ENCODE data around the gene PRR9.

The PRR9 gene

GRCh38 chr1:153231363-153231762, 14.0 kb downstream of the PRR9 start:
- no peak for DNase-seq

- no peak for DNase-seq
Measured at GRCh38 chr1:153231785-153232184, 14.4 kb downstream of the PRR9 start.

- DNase-seq: no peak
Measured at GRCh38 chr1:153232553-153232952, 15.2 kb downstream of the PRR9 start.

GRCh38 chr1:153233448-153233847, 16.1 kb downstream of the PRR9 start:
- no peak for DNase-seq

GRCh38 chr1:153238527-153238926, 21.1 kb downstream of the PRR9 start:
- DNase-seq: no peak

GRCh38 chr1:153242160-153242559, 24.8 kb downstream of the PRR9 start:
- DNase-seq: no peak

GRCh38 chr1:153245466-153245865, 28.1 kb downstream of the PRR9 start:
- no peak for DNase-seq

- DNase-seq: no peak
Measured at GRCh38 chr1:153246018-153246417, 28.6 kb downstream of the PRR9 start.

GRCh38 chr1:153246825-153247224, 29.4 kb downstream of the PRR9 start:
- DNase-seq: no peak

- DNase-seq: no peak
Measured at GRCh38 chr1:153248176-153248879, 30.9 kb downstream of the PRR9 start.

- no peak for DNase-seq
Measured at GRCh38 chr1:153250166-153250565, 32.8 kb downstream of the PRR9 start.

GRCh38 chr1:153251087-153251486, 33.7 kb downstream of the PRR9 start:
- no peak for DNase-seq

- no peak for DNase-seq
Measured at GRCh38 chr1:153251562-153251961, 34.2 kb downstream of the PRR9 start.

- DNase-seq: no peak
Measured at GRCh38 chr1:153251988-153252387, 34.6 kb downstream of the PRR9 start.

GRCh38 chr1:153253076-153253475, 35.7 kb downstream of the PRR9 start:
- no peak for DNase-seq

GRCh38 chr1:153253693-153254092, 36.3 kb downstream of the PRR9 start:
- DNase-seq: no peak

- no peak for DNase-seq
Measured at GRCh38 chr1:153259387-153259786, 42.0 kb downstream of the PRR9 start, which contains the start of gene LORICRIN. TSS of gene LORICRIN (plus strand) at chr1:153259687. CDS start at chr1:153260950, 1,263 bp downstream.

- DNase-seq: no peak
Measured at GRCh38 chr1:153260585-153261280, 43.3 kb downstream of the PRR9 start.

- DNase-seq: peak; percentile 30
Measured at GRCh38 chr1:153261281-153262069, 44.1 kb downstream of the PRR9 start.

GRCh38 chr1:153262070-153262366, 44.6 kb downstream of the PRR9 start:
- DNase-seq: peak; percentile 12

GRCh38 chr1:153262462-153263157, 45.2 kb downstream of the PRR9 start:
- DNase-seq: no peak

- DNase-seq: no peak
Measured at GRCh38 chr1:153265457-153265856, 48.1 kb downstream of the PRR9 start.
